Breast epithelium (tissue), 3 donors: ENCODE measurements around the gene NIPSNAP2.

Experiments
- CTCF ChIP-seq, 3 donors: fragments of 450-650 bp; IDR thresholded peaks; one replicate each; pipeline ENCODE4 v1.5.1; 2016 to 2017; ENCODE audit warnings: antibody characterized with exemption in 3 of 3, mild to moderate bottlenecking in 3 of 3, moderate library complexity in 3 of 3
- POLR2A ChIP-seq: fragments of 450-650 bp; IDR thresholded peaks from one replicate; pipeline ENCODE4 v1.6.1; 2016; ENCODE audit warnings: antibody characterized with exemption, mild to moderate bottlenecking, moderate library complexity
- POLR2AphosphoS5 ChIP-seq, 3 donors: sonication (generic); formaldehyde crosslinking; IDR thresholded peaks; one replicate each; pipeline ENCODE4 v1.6.1; 2017; ENCODE audit warnings: antibody characterized with exemption in 3 of 3

- TF ChIP-seq CTCF (IDR thresholded peaks at IDR 0.05) (no peak), POLR2A (no peak), POLR2AphosphoS5 (IDR thresholded peaks at IDR 0.05) (no peak)
These were observed 69.5 kb downstream of the NIPSNAP2 start for GRCh38 chr7:56033671-56034432.
